ENCODE data around the gene ATP5PD. TPM values are rescaled to one million over a fixed set of nuclear protein-coding genes. Genes with fewer than 3 reads are reported as not detected.

ATP5PD gene
- total RNA-seq, 1 donor from 2014 or later, result 277 TPM

- Histone ChIP-seq H3K27me3 (ENCODE audit: control insufficient read depth, insufficient read depth, low read length) (no peaks in the 10 kb centered on the region), H3K4me3 (ENCODE audit: low read depth, low read length) (no peak overlapping the region), H3K36me3 (ENCODE audit: control insufficient read depth, insufficient read depth, low read length) (no peaks in the 10 kb centered on the region)
- FAIRE-seq (no peak), DNase-seq (ENCODE audit: low read depth) (no peak)
- TF ChIP-seq, protein P1, sequence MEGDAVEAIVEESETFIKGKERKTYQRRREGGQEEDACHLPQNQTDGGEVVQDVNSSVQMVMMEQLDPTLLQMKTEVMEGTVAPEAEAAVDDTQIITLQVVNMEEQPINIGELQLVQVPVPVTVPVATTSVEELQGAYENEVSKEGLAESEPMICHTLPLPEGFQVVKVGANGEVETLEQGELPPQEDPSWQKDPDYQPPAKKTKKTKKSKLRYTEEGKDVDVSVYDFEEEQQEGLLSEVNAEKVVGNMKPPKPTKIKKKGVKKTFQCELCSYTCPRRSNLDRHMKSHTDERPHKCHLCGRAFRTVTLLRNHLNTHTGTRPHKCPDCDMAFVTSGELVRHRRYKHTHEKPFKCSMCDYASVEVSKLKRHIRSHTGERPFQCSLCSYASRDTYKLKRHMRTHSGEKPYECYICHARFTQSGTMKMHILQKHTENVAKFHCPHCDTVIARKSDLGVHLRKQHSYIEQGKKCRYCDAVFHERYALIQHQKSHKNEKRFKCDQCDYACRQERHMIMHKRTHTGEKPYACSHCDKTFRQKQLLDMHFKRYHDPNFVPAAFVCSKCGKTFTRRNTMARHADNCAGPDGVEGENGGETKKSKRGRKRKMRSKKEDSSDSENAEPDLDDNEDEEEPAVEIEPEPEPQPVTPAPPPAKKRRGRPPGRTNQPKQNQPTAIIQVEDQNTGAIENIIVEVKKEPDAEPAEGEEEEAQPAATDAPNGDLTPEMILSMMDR (IDR thresholded peaks at IDR 0.05; ENCODE audit: insufficient read depth, low read length, severe bottlenecking), result no peak
Observed at GRCh38 chr17:75090871-75091854, 44.4 kb upstream of the ATP5PD start.

- TF ChIP-seq, protein P1 (IDR thresholded peaks at IDR 0.05; ENCODE audit: insufficient read depth, low read length, severe bottlenecking), result no peak
- H3K27me3 ChIP-seq (ENCODE audit: control insufficient read depth, insufficient read depth, low read length), result no peaks in the 10 kb centered on the region
- no peaks in the 10 kb centered on the region for H3K36me3 ChIP-seq (ENCODE audit: control insufficient read depth, insufficient read depth, low read length)
- peak; percentile 59 for DNase-seq (ENCODE audit: low read depth)
- no peak for FAIRE-seq
- peak overlapping the region; percentile 58 for H3K4me3 ChIP-seq (ENCODE audit: low read depth, low read length)
Observed at GRCh38 chr17:75088465-75089417, 42.0 kb upstream of the ATP5PD start.

DNA sequence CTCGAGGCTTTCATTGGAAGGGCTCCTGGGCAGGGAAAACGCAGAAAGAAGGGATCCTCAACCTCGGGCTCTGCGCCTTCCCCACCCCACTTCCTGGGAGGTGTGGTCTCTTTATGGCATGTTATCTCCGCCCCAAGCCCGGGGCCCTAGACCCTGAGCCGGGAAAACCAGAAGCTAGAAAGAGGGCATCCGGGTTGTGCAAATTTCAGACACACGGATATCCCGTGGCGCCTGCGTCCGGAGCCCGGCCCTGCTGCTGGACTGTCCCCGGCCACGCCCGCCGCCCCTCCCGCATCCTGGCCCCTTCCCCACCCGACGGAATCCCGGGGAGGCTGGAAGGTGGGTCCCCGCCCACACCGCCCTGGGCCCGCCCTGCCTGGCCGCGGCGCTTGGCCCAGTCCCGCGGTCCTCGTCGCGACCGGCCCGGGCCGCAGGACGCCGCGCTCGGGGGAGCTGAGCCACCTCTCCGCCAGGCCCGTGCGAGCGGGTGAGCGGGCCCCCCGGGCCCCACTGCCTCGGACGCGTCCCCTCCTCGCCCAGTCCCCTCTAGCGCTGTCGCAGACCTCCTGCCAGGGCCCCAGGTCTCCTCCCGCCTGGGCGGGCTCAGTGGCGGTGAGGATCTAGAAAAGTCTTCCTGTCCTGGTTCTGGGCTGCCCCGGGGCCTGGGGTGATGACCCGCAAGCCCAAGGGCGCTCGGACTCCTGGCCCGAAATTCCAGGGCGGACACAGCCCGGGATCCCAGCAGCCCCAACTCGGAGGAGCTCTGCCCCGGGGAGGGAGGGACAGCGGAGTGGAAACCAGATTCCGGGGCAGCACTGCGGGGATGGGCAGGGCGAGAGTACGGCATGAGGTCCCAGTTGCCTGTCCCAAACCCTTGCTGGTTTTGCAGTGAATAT lies 41.0 kb upstream of the ATP5PD start, which contains the start of gene SLC16A5:
TSS of gene SLC16A5 (plus strand) at position 397 of the 896 bp plus-strand sequence. CDS start 5,683 bp downstream, outside the sequence.
- no peaks in the 10 kb centered on the region for H3K27me3 ChIP-seq (ENCODE audit: control insufficient read depth, insufficient read depth, low read length)
- peak; percentile 72 for DNase-seq (ENCODE audit: low read depth)
- no peak for FAIRE-seq
- peak within 1 kb of the TSS; percentile 58 for H3K4me3 ChIP-seq (ENCODE audit: low read depth, low read length)
- H3K36me3 ChIP-seq (ENCODE audit: control insufficient read depth, insufficient read depth, low read length), result no peaks in the 10 kb centered on the region
- TF ChIP-seq, protein P1 (IDR thresholded peaks at IDR 0.05; ENCODE audit: insufficient read depth, low read length, severe bottlenecking), result no peak

- no peaks in the 10 kb centered on the region for H3K27me3 ChIP-seq (ENCODE audit: control insufficient read depth, insufficient read depth, low read length)
- FAIRE-seq (no peak), DNase-seq (ENCODE audit: low read depth) (no peak)
- peak overlapping the region; percentile 58 for H3K4me3 ChIP-seq (ENCODE audit: low read depth, low read length)
- TF ChIP-seq, protein P1 (IDR thresholded peaks at IDR 0.05; ENCODE audit: insufficient read depth, low read length, severe bottlenecking), result no peak
- H3K36me3 ChIP-seq (ENCODE audit: control insufficient read depth, insufficient read depth, low read length), result no peaks in the 10 kb centered on the region
Observed at GRCh38 chr17:75087182-75087557, 40.4 kb upstream of the ATP5PD start.
